OCI-LY7 (cell line): ENCODE measurements around the gene HCFC1. TPM values are rescaled to one million over a fixed set of nuclear protein-coding genes. Genes with fewer than 3 reads are reported as not detected.

Source experiments
- BruUV-seq: library from RNA; stranded (reverse); fragments of 400-500 nt; replicated peaks from 2 replicates; lab custom pipeline; 2021; lab: Mats Ljungman, UMichigan
- CTCF ChIA-PET: fragments of 300-600 bp; sonication (Branson Sonifier 250); formaldehyde crosslinking; loops from one replicate; lab custom pipeline; 2022; ENCODE audit warnings: antibody characterized with exemption; ENCODE audit not compliant: unreplicated experiment; lab: Charles Lee
- POLR2A ChIA-PET: fragments of 300-600 bp; sonication (Branson Sonifier 250); formaldehyde crosslinking; loops from one replicate; lab custom pipeline; 2022; ENCODE audit warnings: antibody characterized with exemption; lab: Charles Lee
- DNase-seq: peaks from one replicate; pipeline ENCODE4 v3.0.0-alpha.2; 2015; ENCODE audit warnings: low spot score
- H2AFZ ChIP-seq: fragments of 200-600 bp; sonication (generic), shearing (Covaris generic); 2 replicates; pipeline ENCODE4 v1.6.1; 2014; ENCODE audit warnings: mild to moderate bottlenecking, antibody characterized with exemption, low read length, moderate library complexity
- H3K27ac ChIP-seq: fragments of 200-600 bp; sonication (generic); 2 replicates; pipeline ENCODE4 v1.5.1; 2014; ENCODE audit warnings: mixed run types, low read depth, mild to moderate bottlenecking, moderate library complexity, low read length, inconsistent platforms; ENCODE audit not compliant: poor library complexity, severe bottlenecking
- H3K36me3 ChIP-seq: fragments of 200-600 bp; sonication (generic); 2 replicates; pipeline ENCODE4 v1.6.1; 2014; ENCODE audit warnings: mild to moderate bottlenecking, antibody characterized with exemption, low read length, moderate library complexity, mixed read lengths; ENCODE audit not compliant: insufficient read depth
- H3K4me1 ChIP-seq: fragments of 200-600 bp; sonication (generic); 2 replicates; pipeline ENCODE4 v1.5.1; 2014; ENCODE audit warnings: mild to moderate bottlenecking, low read length; ENCODE audit not compliant: insufficient read depth, poor library complexity, severe bottlenecking
- H3K4me2 ChIP-seq: fragments of 200-600 bp; sonication (generic); 2 replicates; pipeline ENCODE4 v1.6.1; 2014; ENCODE audit warnings: mild to moderate bottlenecking, low read length
- H3K4me3 ChIP-seq: fragments of 200-600 bp; sonication (generic); 2 replicates; pipeline ENCODE4 v1.5.1; 2014; ENCODE audit warnings: mild to moderate bottlenecking, low read depth, low read length; ENCODE audit not compliant: poor library complexity, severe bottlenecking
- H3K79me2 ChIP-seq: fragments of 200-600 bp; sonication (generic); 2 replicates; pipeline ENCODE4 v1.6.1; 2016; ENCODE audit warnings: low read depth, mild to moderate bottlenecking, low read length, moderate library complexity, mixed read lengths; ENCODE audit not compliant: insufficient read depth
- H3K9me2 ChIP-seq: fragments of 200-600 bp; sonication (generic); 2 replicates; pipeline ENCODE4 v1.6.1; 2016; ENCODE audit warnings: mild to moderate bottlenecking, low read length, mixed read lengths; ENCODE audit not compliant: insufficient read depth
- H3K9me3 ChIP-seq: fragments of 200-600 bp; sonication (generic); 2 replicates; pipeline ENCODE4 v1.6.1; 2014; ENCODE audit warnings: mild to moderate bottlenecking, mixed run types, low read length, mixed read lengths
- H4K20me1 ChIP-seq: fragments of 200-600 bp; sonication (generic); 2 replicates; pipeline ENCODE4 v1.6.1; 2014; ENCODE audit warnings: mild to moderate bottlenecking, antibody characterized with exemption, low read length, moderate library complexity, mixed read lengths; ENCODE audit not compliant: insufficient read depth
- EZH2phosphoT487 ChIP-seq: fragments of 200-600 bp; sonication (generic); IDR thresholded peaks from 2 replicates; pipeline ENCODE4 v1.6.1; 2018; ENCODE audit warnings: low read depth, borderline replicate concordance, mild to moderate bottlenecking, mixed run types, antibody characterized with exemption, low read length, moderate library complexity, mixed read lengths
- intact Hi-C: fragments of 100-400 bp; cut with micrococcal nuclease; formaldehyde crosslinking; loops from one replicate; pipeline ENCODE4 v1.10.0; 2022; ENCODE audit not compliant: unreplicated experiment
- total RNA-seq, 2 experiments: library from RNA; depleted of rRNA in 1 of 2; stranded (reverse); fragments of >200 nt in 1 of 2; shearing (Covaris generic) in 1 of 2; gene quantifications; 2 replicates each; pipeline ENCODE4 v1.2.3, GENCODE V29; 2014 to 2022
- TF ChIP-seq, protein P1 (sequence below): fragments of 200-600 bp; sonication (generic); conservative IDR thresholded peaks from 2 replicates; pipeline ENCODE4 v1.5.1; 2014; ENCODE audit warnings: mild to moderate bottlenecking, antibody characterized with exemption, low read length, moderate library complexity, mixed read lengths

Gene HCFC1
- total RNA-seq, 2 experiments from 2014 or later: 64.2 to 134 TPM

GRCh38 chrX:153968255-153968654 is 3.4 kb downstream of the HCFC1 start:
- Histone ChIP-seq H3K9me3 (no peaks in the 10 kb centered on the region), H3K4me1 (peaks cover 33% of the 10 kb centered on the region), H2AFZ (no peak overlapping the region), H3K4me2 (peak overlapping the region; percentile 100), H3K79me2 (peaks cover 79% of the 10 kb centered on the region), H3K9me2 (no peaks in the 10 kb centered on the region), H3K36me3 (peaks cover 66% of the 10 kb centered on the region), H3K27ac (peak overlapping the region; percentile 89), H3K4me3 (peak overlapping the region; percentile 78), H4K20me1 (peaks cover 14% of the 10 kb centered on the region; the same call in 1 of the 2 replicates)
- intact Hi-C loops: loop anchor here (5.0 kb wide), 1 partner anchor 176 kb away; the partner anchor contains the start of genes IDH3G and SSR4
- DNase-seq: no peak
- TF ChIP-seq, protein P1, sequence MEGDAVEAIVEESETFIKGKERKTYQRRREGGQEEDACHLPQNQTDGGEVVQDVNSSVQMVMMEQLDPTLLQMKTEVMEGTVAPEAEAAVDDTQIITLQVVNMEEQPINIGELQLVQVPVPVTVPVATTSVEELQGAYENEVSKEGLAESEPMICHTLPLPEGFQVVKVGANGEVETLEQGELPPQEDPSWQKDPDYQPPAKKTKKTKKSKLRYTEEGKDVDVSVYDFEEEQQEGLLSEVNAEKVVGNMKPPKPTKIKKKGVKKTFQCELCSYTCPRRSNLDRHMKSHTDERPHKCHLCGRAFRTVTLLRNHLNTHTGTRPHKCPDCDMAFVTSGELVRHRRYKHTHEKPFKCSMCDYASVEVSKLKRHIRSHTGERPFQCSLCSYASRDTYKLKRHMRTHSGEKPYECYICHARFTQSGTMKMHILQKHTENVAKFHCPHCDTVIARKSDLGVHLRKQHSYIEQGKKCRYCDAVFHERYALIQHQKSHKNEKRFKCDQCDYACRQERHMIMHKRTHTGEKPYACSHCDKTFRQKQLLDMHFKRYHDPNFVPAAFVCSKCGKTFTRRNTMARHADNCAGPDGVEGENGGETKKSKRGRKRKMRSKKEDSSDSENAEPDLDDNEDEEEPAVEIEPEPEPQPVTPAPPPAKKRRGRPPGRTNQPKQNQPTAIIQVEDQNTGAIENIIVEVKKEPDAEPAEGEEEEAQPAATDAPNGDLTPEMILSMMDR: no peak
- TF ChIP-seq EZH2phosphoT487: no peak
- no TSS peak for BruUV-seq
- ChIA-PET CTCF (interaction anchor here (0.7 to 1.6 kb wide), 5 partner anchors 21 to 43 kb away, joined by 3 to 5 read pairs (median 3); partner anchors contain the start of gene RENBP), POLR2A (interaction anchor here (0.5 to 5.4 kb wide), 5 partner anchors 8 to 249 kb away, joined by 3 to 33 read pairs (median 3); partner anchors contain the start of gene ARHGAP4)

- Histone ChIP-seq H3K9me3 (no peaks in the 10 kb centered on the region), H3K4me1 (peaks cover 33% of the 10 kb centered on the region), H3K36me3 (peaks cover 72% of the 10 kb centered on the region), H3K79me2 (peaks cover 84% of the 10 kb centered on the region), H4K20me1 (peaks cover 14% of the 10 kb centered on the region; the same call in 1 of the 2 replicates), H3K9me2 (no peaks in the 10 kb centered on the region), H3K4me2 (peak overlapping the region; percentile 100), H3K27ac (peak overlapping the region; percentile 89), H2AFZ (no peak overlapping the region), H3K4me3 (peak overlapping the region; percentile 78)
- POLR2A ChIA-PET: interaction anchor here (0.5 to 5.4 kb wide), 5 partner anchors 8 to 249 kb away, joined by 3 to 33 read pairs (median 3); partner anchors contain the start of gene ARHGAP4
- intact Hi-C loops: loop anchor here (5.0 kb wide), 1 partner anchor 175 kb away; the partner anchor contains the start of genes IDH3G and SSR4
- DNase-seq: no peak
- CTCF ChIA-PET: interaction anchor here (0.7 to 1.6 kb wide), 7 partner anchors 14 to 42 kb away, joined by 3 to 5 read pairs (median 3); partner anchors contain the start of gene RENBP
- no peak for TF ChIP-seq EZH2phosphoT487
- TF ChIP-seq, protein P1: no peak
- BruUV-seq: no TSS peak
Measured at GRCh38 chrX:153967536-153968224, 3.9 kb downstream of the HCFC1 start.
